Measurements from ENCODE around the gene UVRAG.
"Not testable (repeated sequence)": the region's sequence is repeated elsewhere in the genome, so short reads cannot be mapped to it uniquely, and the experiment has no call there.

The UVRAG gene

GRCh38 chr11:75945446-75945845 lies 130.4 kb downstream of the UVRAG start:
- Mint-ChIP-seq H3K27me3 (no peaks in the 10 kb centered on the region), H3K36me3 (peaks cover 11% of the 10 kb centered on the region), H3K4me3 (no peak overlapping the region), H3K4me1 (peaks cover 41% of the 10 kb centered on the region), H3K27ac (peak overlapping the region; percentile 45), H3K9me3 (no peaks in the 10 kb centered on the region)
- no peak for ATAC-seq

DNA sequence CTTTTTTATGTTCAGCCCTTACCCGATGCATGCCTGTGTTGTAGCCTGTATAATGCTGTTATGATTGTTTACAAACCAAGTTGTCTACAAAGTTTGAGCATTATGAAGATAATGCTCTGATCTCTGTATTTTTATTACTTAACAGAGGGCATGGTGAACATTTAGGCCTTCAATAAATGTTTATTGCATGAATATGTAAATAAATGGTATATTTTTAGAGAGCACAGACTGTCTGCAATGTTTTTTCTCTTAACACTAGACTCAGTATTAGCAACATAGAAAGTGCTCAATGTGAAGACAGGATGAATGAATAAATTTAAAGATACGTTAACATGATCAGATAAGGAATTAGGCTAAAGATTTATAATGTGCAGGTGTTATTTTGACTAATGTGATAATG lies 130.9 kb downstream of the UVRAG start:
- Mint-ChIP-seq H3K27ac (peak overlapping the region; percentile 45), H3K4me3 (no peak overlapping the region), H3K36me3 (peaks cover 14% of the 10 kb centered on the region), H3K27me3 (no peaks in the 10 kb centered on the region), H3K9me3 (no peaks in the 10 kb centered on the region), H3K4me1 (peaks cover 46% of the 10 kb centered on the region)
- no peak for ATAC-seq

DNA sequence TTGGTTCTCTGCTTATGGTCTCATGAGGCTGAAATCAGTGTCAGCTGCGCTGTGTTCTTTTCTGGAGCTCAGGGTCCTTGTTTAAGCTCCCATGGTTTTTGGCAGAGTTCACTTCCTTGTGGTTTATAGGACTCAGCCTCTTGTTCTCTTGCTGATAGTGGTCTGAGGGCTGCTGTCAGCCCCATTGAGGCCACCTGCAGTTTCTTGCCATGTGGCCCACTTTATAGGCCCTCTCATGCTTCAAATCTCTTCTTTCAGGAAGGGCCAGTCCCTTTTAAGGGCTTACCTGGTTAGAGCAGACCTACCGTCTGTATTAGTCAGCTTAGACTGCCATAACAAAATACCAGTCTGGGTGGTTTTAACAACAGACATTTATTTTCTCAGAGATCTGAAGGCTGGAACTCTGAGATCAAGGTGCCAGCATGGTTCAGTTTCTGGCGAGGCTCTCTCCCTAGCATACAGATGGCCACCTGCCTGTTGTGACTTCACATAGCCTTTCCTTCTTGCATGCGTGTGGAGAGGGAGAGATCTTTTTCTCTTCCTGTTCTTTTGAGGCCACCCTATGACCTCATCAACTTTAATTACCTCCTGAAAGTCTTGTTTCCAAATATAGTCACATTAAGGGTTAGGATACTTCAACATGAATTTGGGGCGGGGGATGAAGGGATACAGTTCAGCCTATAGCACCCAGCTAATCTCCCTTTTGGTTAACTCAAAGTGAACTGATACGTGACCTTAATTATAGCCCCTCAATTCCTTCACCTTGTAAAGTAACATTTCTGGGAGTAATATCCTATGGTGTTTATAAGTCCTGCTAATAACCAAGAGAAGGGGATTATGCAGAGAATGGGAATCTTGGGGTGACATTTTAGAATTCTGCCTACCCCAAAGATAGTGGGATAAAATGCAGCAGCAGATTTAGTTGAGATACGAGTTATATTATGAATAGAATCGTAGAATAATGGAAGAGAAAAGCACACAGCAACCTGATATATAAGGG lies 131.8 kb downstream of the UVRAG start:
- H3K27me3 Mint-ChIP-seq = no peaks in the 10 kb centered on the region
- peaks cover 52% of the 10 kb centered on the region for H3K4me1 Mint-ChIP-seq
- no peaks in the 10 kb centered on the region for H3K9me3 Mint-ChIP-seq
- no peak for ATAC-seq
- no peak overlapping the region for H3K4me3 Mint-ChIP-seq
- H3K36me3 Mint-ChIP-seq = peaks cover 21% of the 10 kb centered on the region
- peak overlapping the region; percentile 45 for H3K27ac Mint-ChIP-seq

GRCh38 chr11:75949023-75949672 lies 134.1 kb downstream of the UVRAG start:
- Mint-ChIP-seq H3K27ac (no peak overlapping the region), H3K27me3 (no peaks in the 10 kb centered on the region), H3K4me1 (peaks cover 61% of the 10 kb centered on the region), H3K4me3 (no peak overlapping the region), H3K36me3 (peaks cover 27% of the 10 kb centered on the region), H3K9me3 (no peaks in the 10 kb centered on the region)
- no peak for ATAC-seq

DNA sequence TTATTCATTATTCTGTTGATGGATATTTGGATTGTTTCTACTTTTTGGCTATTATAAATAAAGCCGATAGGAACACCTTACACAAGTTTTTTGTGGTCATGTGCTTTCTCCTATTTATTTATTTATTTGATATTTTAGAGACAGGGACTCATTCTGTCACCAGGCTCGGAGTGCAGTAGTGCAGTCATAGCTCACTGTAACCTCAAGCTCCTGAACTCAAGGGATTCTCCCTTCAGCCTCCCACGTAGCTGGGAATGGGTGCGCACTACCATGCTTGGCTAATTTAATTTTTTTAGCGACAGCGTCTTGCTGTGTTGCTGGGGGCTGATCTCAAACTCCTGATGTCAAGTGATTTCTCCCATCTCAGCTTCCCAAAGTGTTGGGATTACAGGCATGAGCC lies 135.1 kb downstream of the UVRAG start:
- no peaks in the 10 kb centered on the region for H3K9me3 Mint-ChIP-seq
- no peaks in the 10 kb centered on the region for H3K27me3 Mint-ChIP-seq
- H3K4me3 Mint-ChIP-seq = no peak overlapping the region
- no peak overlapping the region for H3K27ac Mint-ChIP-seq
- peaks cover 59% of the 10 kb centered on the region for H3K4me1 Mint-ChIP-seq
- peaks cover 34% of the 10 kb centered on the region for H3K36me3 Mint-ChIP-seq
- no peak for ATAC-seq

GRCh38 chr11:75954039-75954438 lies 139.0 kb downstream of the UVRAG start:
- H3K27me3 Mint-ChIP-seq = no peaks in the 10 kb centered on the region
- H3K9me3 Mint-ChIP-seq = no peaks in the 10 kb centered on the region
- no peak overlapping the region for H3K4me3 Mint-ChIP-seq
- peaks cover 47% of the 10 kb centered on the region for H3K36me3 Mint-ChIP-seq
- no peak overlapping the region for H3K27ac Mint-ChIP-seq
- ATAC-seq = no peak
- H3K4me1 Mint-ChIP-seq = peaks cover 47% of the 10 kb centered on the region

GRCh38 chr11:75955443-75955842 lies 140.4 kb downstream of the UVRAG start:
- no peaks in the 10 kb centered on the region for H3K27me3 Mint-ChIP-seq
- peaks cover 50% of the 10 kb centered on the region for H3K4me1 Mint-ChIP-seq
- H3K9me3 Mint-ChIP-seq = no peaks in the 10 kb centered on the region
- no peak for ATAC-seq
- H3K27ac Mint-ChIP-seq = no peak overlapping the region
- peaks cover 46% of the 10 kb centered on the region for H3K36me3 Mint-ChIP-seq
- no peak overlapping the region for H3K4me3 Mint-ChIP-seq

GRCh38 chr11:75959540-75959939 lies 144.5 kb downstream of the UVRAG start:
- H3K36me3 Mint-ChIP-seq = peaks cover 44% of the 10 kb centered on the region
- H3K4me3 Mint-ChIP-seq = no peak overlapping the region
- no peak for ATAC-seq
- no peaks in the 10 kb centered on the region for H3K27me3 Mint-ChIP-seq
- no peak overlapping the region for H3K27ac Mint-ChIP-seq
- no peaks in the 10 kb centered on the region for H3K9me3 Mint-ChIP-seq
- peaks cover 34% of the 10 kb centered on the region for H3K4me1 Mint-ChIP-seq

DNA sequence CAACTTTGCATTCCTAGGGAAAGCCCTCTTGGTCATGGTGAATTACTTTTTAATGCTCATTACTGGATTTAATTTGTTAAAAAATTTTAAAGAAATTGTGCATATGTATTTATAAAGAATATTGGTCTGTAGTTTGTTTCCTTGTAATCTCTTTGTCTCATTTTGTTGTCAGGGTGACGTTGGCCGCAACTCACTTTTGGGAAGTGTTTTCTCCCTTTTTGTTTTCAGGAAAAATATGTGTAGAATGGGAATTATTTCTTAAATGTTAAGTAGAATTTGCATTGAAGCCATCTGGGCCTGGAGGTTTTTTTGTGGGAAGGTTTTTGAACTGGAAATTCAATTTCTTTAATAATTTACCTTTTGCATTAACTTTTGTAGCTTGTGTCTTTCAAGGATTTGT lies 149.1 kb downstream of the UVRAG start:
- H3K4me1 Mint-ChIP-seq = peaks cover 38% of the 10 kb centered on the region
- ATAC-seq = no peak

DNA sequence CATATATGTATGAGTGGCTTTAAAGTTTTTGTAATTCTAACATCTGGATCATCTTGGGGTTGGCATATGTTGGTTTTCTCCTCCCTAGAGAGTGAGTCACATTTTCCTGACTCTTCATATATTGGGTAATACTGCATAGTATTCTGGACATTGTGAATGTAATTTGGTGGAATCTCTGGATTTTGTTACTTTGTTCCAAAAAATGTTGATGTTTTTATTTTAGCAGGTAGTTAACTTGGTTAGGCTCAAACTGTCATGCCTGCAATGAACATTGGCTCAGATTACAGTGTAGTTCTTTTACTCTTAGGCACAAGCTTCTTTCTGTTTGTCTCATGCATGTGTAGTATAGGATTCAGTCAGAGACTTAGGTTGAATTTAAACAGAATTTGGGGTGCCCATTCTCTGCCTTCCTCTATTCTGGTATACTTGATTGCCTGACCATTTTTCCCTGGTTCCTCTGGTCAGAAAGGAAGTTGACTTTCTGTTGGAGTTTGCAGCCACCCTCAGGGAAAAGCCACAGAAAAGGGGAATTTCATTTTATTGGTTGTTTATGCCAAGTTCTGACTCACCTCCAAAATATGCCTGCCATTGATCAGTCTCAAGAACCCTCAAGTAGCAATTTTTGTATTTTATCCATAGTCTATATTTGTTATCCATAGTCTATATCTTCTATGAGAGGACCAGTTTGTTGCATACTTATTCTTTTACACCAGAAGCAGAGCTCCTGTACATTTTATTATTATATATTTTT lies 151.7 kb downstream of the UVRAG start:
- no peak overlapping the region for H3K4me3 Mint-ChIP-seq
- no peak for ATAC-seq
- H3K27me3 Mint-ChIP-seq = no peaks in the 10 kb centered on the region
- peaks cover 41% of the 10 kb centered on the region for H3K4me1 Mint-ChIP-seq
- peak overlapping the region; percentile 55 for H3K27ac Mint-ChIP-seq
- peaks cover 53% of the 10 kb centered on the region for H3K36me3 Mint-ChIP-seq
- H3K9me3 Mint-ChIP-seq = no peaks in the 10 kb centered on the region

More for the DNA sequence above, 149.1 kb downstream of the UVRAG start:
- no peaks in the 10 kb centered on the region for H3K9me3 Mint-ChIP-seq
- no peak overlapping the region for H3K4me3 Mint-ChIP-seq
- H3K27me3 Mint-ChIP-seq = no peaks in the 10 kb centered on the region
- peaks cover 35% of the 10 kb centered on the region for H3K36me3 Mint-ChIP-seq
- no peak overlapping the region for H3K27ac Mint-ChIP-seq

GRCh38 chr11:75968021-75968625 lies 153.1 kb downstream of the UVRAG start:
- no peak for ATAC-seq

GRCh38 chr11:75969626-75970308 lies 154.8 kb downstream of the UVRAG start:
- no peak overlapping the region for H3K27ac Mint-ChIP-seq
- H3K36me3 Mint-ChIP-seq = peaks cover 58% of the 10 kb centered on the region
- peaks cover 37% of the 10 kb centered on the region for H3K4me1 Mint-ChIP-seq
- no peaks in the 10 kb centered on the region for H3K27me3 Mint-ChIP-seq
- peaks cover 8% of the 10 kb centered on the region for H3K9me3 Mint-ChIP-seq
- no peak overlapping the region for H3K4me3 Mint-ChIP-seq
- no peak for ATAC-seq

More at GRCh38 chr11:75968021-75968625, 153.1 kb downstream of the UVRAG start:
- no peaks in the 10 kb centered on the region for H3K27me3 Mint-ChIP-seq
- peaks cover 60% of the 10 kb centered on the region for H3K36me3 Mint-ChIP-seq
- peaks cover 6% of the 10 kb centered on the region for H3K9me3 Mint-ChIP-seq
- H3K4me1 Mint-ChIP-seq = peaks cover 44% of the 10 kb centered on the region
- H3K4me3 Mint-ChIP-seq = no peak overlapping the region
- H3K27ac Mint-ChIP-seq = no peak overlapping the region

GRCh38 chr11:75973710-75974109 lies 158.7 kb downstream of the UVRAG start:
- H3K4me3 Mint-ChIP-seq, H3K27me3 Mint-ChIP-seq, H3K27ac Mint-ChIP-seq, H3K9me3 Mint-ChIP-seq, ATAC-seq: not testable (repeated sequence)
- Mint-ChIP-seq H3K36me3 (peaks cover 62% of the 10 kb centered on the region), H3K4me1 (peaks cover 61% of the 10 kb centered on the region)

DNA sequence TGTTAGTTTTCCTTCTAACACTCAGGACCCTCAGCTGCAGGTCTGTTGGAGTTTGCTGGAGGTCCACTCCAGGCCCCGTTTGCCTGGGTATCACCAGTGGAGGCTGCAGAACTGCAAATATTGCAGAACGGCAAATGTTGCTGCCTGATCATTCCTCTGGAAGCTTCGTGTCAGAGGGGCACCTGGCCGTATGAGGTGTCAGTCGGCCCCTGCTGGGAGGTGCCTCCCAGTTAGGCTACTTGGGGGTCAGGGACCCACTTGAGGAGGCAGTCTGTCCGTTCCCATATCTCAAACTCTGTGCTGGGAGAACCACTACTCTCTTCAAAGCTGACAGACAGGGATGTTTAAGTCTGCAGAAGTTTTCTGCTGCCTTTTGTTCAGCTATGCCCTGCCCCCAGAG lies 164.1 kb downstream of the UVRAG start:
- not testable (repeated sequence) for H3K4me3 Mint-ChIP-seq, H3K9me3 Mint-ChIP-seq, H3K27me3 Mint-ChIP-seq, ATAC-seq, H3K27ac Mint-ChIP-seq
- Mint-ChIP-seq H3K36me3 (peaks cover 41% of the 10 kb centered on the region), H3K4me1 (peaks cover 69% of the 10 kb centered on the region)
